NB4 (cell line): Measurements from ENCODE around the gene MICAL2.

ENCODE experiments used
- DNase-seq: peaks from one replicate; pipeline ENCODE4 v3.0.0; 2010; ENCODE audit warnings: low read depth
- H3K4me3 ChIP-seq: one replicate; pipeline ENCODE4 v1.5.1; 2011; ENCODE audit warnings: mild to moderate bottlenecking, low read depth, low read length, moderate library complexity
- MYC ChIP-seq: IDR thresholded peaks from 2 replicates; pipeline ENCODE4 v1.6.1; 2011; ENCODE audit warnings: low read depth, low read length
- POLR2A ChIP-seq: IDR thresholded peaks from 2 replicates; pipeline ENCODE4 v1.6.1; 2011; ENCODE audit warnings: mild to moderate bottlenecking; ENCODE audit not compliant: insufficient read length; ENCODE audit errors: extremely low read depth
- TF ChIP-seq, protein P1 (sequence below): IDR thresholded peaks from one replicate; pipeline ENCODE4 v1.5.1; 2012; ENCODE audit warnings: low read depth, low read length
- TF ChIP-seq, protein P2 (sequence below): IDR thresholded peaks from 2 replicates; pipeline ENCODE4 v1.6.1; 2011; ENCODE audit warnings: low read depth, low read length

Gene MICAL2

DNA sequence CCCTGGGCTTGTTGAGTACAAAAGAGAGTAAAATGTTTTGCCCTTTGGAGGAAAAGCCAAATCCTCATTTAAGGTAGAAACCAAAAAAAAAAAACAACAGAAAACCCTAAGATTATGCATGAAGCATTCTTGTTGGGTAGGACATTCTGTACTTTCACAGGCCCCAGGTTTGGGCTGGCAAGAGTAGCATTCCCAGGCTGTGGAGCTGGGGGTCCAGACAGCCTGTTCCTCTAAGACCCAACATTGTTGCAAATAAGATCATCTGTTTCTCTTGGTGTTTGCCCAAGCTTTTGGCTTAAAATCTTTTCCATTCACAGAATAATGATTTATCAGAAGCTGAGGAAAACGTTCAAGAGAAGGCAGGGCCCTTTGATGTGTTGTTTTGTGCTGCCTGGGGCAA lies 123.8 kb downstream of the MICAL2 start:
- no peak for DNase-seq
- TF ChIP-seq POLR2A (no peak), MYC (no peak)
- TF ChIP-seq, protein P1, sequence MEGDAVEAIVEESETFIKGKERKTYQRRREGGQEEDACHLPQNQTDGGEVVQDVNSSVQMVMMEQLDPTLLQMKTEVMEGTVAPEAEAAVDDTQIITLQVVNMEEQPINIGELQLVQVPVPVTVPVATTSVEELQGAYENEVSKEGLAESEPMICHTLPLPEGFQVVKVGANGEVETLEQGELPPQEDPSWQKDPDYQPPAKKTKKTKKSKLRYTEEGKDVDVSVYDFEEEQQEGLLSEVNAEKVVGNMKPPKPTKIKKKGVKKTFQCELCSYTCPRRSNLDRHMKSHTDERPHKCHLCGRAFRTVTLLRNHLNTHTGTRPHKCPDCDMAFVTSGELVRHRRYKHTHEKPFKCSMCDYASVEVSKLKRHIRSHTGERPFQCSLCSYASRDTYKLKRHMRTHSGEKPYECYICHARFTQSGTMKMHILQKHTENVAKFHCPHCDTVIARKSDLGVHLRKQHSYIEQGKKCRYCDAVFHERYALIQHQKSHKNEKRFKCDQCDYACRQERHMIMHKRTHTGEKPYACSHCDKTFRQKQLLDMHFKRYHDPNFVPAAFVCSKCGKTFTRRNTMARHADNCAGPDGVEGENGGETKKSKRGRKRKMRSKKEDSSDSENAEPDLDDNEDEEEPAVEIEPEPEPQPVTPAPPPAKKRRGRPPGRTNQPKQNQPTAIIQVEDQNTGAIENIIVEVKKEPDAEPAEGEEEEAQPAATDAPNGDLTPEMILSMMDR = no peak
- TF ChIP-seq, protein P2, sequence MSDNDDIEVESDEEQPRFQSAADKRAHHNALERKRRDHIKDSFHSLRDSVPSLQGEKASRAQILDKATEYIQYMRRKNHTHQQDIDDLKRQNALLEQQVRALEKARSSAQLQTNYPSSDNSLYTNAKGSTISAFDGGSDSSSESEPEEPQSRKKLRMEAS = no peak
- no peak overlapping the region for H3K4me3 ChIP-seq

DNA sequence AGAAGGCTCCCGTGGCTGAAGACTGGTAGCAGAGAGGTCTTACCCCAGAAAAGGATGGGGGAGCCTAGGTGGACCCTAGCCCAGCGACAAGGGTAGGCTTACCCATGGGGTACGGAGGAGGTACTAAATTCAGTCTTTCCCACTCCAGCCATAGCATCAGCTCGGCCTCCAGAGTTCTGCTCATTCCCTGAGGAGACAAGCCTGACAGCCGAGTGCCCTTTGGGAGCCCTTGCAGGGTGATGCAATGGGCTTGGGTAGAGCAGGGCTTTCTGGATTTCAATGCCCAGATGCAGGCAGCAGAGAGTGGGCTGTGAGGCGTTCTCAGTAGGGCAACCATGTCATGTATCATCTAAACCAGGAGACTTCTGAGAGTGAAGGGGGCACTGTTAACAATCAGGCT lies 124.7 kb downstream of the MICAL2 start:
- no peak overlapping the region for H3K4me3 ChIP-seq
- TF ChIP-seq MYC (no peak), POLR2A (no peak)
- TF ChIP-seq, protein P1 = no peak
- TF ChIP-seq, protein P2 = no peak
- DNase-seq = no peak

DNA sequence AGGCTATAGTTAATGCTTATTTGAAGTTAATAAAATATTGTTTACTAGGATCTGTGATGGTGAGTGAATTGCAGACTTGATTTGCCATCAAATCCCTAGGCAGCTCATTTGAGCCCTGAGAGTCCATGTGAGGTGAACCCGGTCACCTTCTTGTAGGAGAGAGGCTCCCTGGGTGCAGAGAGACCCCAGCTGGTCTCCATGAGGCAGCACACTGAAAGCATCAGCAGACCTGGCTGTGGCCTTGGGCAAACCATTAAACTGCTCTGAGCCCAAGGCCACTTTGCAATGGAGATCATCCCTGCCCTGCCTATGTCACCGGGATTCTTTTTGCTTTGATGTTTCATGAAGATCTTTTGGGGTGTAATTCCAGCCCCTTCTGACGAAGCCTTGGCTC lies 125.2 kb downstream of the MICAL2 start:
- DNase-seq = peak; percentile 60
- TF ChIP-seq, protein P1 = peak; percentile 27
- TF ChIP-seq, protein P2 = no peak
- TF ChIP-seq POLR2A (no peak), MYC (no peak)
- no peak overlapping the region for H3K4me3 ChIP-seq

DNA sequence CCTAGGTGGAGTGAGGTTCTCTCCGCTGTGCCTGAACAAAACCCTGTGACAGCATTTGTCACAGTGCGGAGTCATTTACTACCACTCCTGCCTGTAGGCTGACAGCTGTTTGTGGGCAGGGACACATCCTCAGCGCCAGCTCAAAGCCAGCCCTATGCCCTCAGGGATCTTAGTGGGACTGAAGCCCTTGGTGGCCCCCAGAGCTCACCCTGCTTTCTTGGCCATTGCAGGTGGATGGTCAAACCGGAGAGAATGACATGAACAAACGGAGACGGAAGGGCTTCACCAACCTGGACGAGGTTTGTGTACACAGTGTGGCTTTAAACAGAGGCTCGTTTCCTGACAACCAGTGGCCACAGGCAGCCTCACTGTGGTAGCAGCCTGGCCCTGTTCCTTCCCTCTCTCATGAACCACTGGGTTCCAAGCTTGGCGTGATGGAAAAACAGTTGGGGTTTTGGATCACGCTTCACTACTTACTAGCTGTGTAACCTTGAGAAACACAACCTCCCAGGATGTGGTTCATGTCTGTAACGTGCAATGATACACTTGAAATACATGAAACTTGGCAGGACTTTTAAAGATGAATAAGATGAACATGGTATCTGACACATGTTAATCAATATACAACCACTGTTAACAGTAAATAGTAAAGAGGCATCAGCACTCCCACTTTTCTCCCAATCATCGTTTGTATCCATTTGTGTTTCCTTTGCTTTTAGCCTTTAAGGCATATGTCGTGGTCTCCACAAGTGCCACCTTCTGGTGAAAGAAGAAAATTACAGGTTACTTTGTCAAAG lies 125.8 kb downstream of the MICAL2 start:
- DNase-seq = peak; percentile 64
- H3K4me3 ChIP-seq = no peak overlapping the region
- no peak for TF ChIP-seq POLR2A
- TF ChIP-seq, protein P2 = peak; percentile 36; the same call in 1 of the 2 replicates
- TF ChIP-seq, protein P1 = peak; percentile 69

DNA sequence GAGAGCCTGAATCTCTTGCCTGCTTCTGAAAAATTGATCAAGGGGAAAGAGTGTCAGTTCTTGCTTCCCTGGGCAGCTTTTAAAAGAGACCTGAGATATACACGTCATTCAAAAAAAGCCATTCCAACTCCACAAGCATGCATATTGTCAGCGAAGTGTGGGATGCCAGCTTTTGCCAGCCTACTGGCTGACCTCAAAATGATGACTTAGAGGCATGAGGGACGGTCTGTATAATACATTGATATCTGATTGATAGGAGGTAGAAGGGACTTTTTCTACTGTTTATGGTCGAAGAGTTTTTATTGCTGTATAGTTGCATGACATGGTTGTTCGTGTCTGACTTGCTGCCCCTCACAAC lies 126.3 kb downstream of the MICAL2 start:
- TF ChIP-seq, protein P2 = no peak
- TF ChIP-seq MYC = no peak
- no peak for TF ChIP-seq POLR2A
- TF ChIP-seq, protein P1 = no peak
- H3K4me3 ChIP-seq = no peak overlapping the region
- DNase-seq = no peak

DNA sequence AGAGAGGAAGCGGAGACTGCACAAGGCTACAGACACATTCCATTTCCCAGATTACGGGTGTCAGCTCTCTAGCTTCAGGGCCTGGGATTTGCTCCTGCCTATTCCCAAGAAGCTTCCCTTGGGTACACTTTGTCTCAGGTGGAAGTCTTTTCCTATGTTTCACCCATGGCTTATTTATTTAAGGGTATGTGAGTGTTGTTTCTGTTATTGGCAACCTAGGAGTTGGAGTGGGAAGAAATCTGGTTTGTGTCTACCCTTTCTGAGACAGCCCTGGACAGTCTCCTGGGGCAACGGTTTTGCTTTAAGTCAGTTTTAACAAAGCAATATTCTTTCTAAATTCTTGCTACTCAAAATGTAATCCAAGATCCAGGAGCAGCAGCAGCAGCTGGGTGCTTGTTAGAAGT lies 127.0 kb downstream of the MICAL2 start:
- no peak overlapping the region for H3K4me3 ChIP-seq
- DNase-seq = no peak
- TF ChIP-seq, protein P1 = no peak
- TF ChIP-seq, protein P2 = no peak
- TF ChIP-seq POLR2A (no peak), MYC (no peak)
